H1 (cell line): Measurements from ENCODE around the gene STK32C.

Source experiments
- RXRA ChIP-seq: IDR thresholded peaks from 2 replicates; pipeline ENCODE4 v1.6.1; 2011; ENCODE audit warnings: low read depth, mild to moderate bottlenecking, low read length, moderate library complexity; ENCODE audit not compliant: insufficient read depth
- SIN3A ChIP-seq, 2 experiments: IDR thresholded peaks in 1 of 2; conservative IDR thresholded peaks in 1 of 2; 2 replicates each; pipeline ENCODE4 v1.6.1; 2011 to 2012; ENCODE audit warnings: low read length in 2 of 2, improper control_type of control experiment in 1 of 2, low read depth in 1 of 2, mild to moderate bottlenecking in 1 of 2

DNA sequence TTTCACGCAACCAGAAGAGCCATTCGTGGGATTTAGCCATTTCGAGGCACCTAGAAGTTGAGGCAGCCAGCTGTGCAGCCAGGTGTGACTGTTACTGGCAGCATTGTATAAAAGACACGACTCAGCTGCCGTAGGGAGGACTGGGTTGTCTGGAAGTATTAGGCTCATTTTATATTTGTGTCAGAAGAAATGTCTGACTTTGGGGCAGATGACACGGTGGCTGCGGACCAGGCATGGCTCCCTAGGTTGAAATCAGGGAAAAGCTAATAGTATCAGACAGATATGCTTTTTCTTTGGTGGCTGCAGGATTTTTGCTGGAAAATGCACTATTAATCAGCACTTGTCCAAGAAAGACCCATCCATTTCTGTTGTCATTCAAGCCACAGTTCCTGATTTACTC, 125.2 kb downstream of the STK32C start:
- TF ChIP-seq SIN3A (conservative IDR thresholded peaks at IDR 0.05 in 1 of 2, IDR thresholded peaks at IDR 0.05 in 1 of 2; ENCODE audit: low read depth in 1 of 2, low read length in 2 of 2) (no peak), RXRA (no peak)
